OCI-LY3 (cell line): ENCODE measurements around the gene KCNJ12.
"Not testable (repeated sequence)": the region's sequence is repeated elsewhere in the genome, so short reads cannot be mapped to it uniquely, and the experiment has no call there.

ENCODE experiments used
- CTCF ChIP-seq: fragments of 200-600, 300-600 bp; sonication (generic); IDR thresholded peaks from 2 replicates; pipeline ENCODE4 v1.5.1; 2014; ENCODE audit warnings: antibody characterized with exemption, low read length, low read depth
- EZH2phosphoT487 ChIP-seq: fragments of 200-600 bp; shearing (Covaris generic); IDR thresholded peaks from 2 replicates; pipeline ENCODE4 v1.6.1; 2018; ENCODE audit warnings: antibody characterized with exemption, mixed run types, low read depth

DNA sequence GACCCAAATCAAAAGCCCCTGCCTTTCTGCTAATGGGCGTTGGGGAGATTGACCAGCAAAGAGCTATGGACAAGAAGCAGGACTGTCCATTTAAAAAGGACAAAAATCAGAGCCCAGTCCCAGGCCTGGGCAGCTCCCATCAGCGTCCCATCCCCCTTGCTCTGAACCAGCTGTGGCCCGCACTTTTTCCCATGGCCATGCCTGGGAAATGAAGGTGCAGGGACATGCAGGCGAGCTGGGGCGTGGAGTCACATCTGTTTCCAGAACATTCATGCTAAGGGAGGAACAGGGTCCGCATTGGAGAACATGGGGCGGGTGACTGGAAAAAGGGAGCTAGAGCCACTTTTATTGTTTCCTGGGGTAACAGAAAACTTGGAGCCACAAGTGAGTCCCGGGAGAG lies 50.7 kb downstream of the KCNJ12 start:
- TF ChIP-seq EZH2phosphoT487, CTCF: not testable (repeated sequence)
